HepG2 (cell line): ENCODE results near the gene NHLRC3. TPM values are rescaled to one million over a fixed set of nuclear protein-coding genes. Genes with fewer than 3 reads are reported as not detected.

Source experiments
- BORCS8-MEF2B ChIP-seq: sonication (generic); formaldehyde crosslinking; IDR thresholded peaks from 2 replicates; pipeline ENCODE4 v1.8.0; 2022; ENCODE audit warnings: mild to moderate bottlenecking, missing genetic modification reagents
- CHCHD3 ChIP-seq: sonication (generic); formaldehyde crosslinking; IDR thresholded peaks from 2 replicates; pipeline ENCODE4 v1.8.0; 2022; ENCODE audit warnings: mild to moderate bottlenecking, missing genetic modification reagents, moderate library complexity
- KDM4B ChIP-seq: sonication (generic); formaldehyde crosslinking; IDR thresholded peaks from 2 replicates; pipeline ENCODE4 v1.4.0; 2020; ENCODE audit warnings: missing genetic modification reagents
- MTF2 ChIP-seq: sonication (generic); formaldehyde crosslinking; IDR thresholded peaks from 2 replicates; pipeline ENCODE4 v1.5.0; 2020; ENCODE audit warnings: missing genetic modification reagents, borderline replicate concordance
- POLR2AphosphoS5 ChIP-seq: IDR thresholded peaks from 2 replicates; pipeline ENCODE4 v1.6.1; 2012; ENCODE audit warnings: low read depth, low read length
- PPARG ChIP-seq: conservative IDR thresholded peaks from 2 replicates; pipeline ENCODE4 v1.6.1; 2016; ENCODE audit warnings: missing biosample characterization, missing genetic modification reagents
- RNF2 ChIP-seq: fragments of 450-650 bp; conservative IDR thresholded peaks from 2 replicates; pipeline ENCODE4 v1.6.1; 2016; ENCODE audit warnings: low read depth
- SKIL ChIP-seq: sonication (generic); formaldehyde crosslinking; IDR thresholded peaks from 2 replicates; pipeline ENCODE4 v1.8.0; 2022; ENCODE audit warnings: missing genetic modification reagents, mild to moderate bottlenecking, moderate library complexity, borderline replicate concordance
- SMARCC2 ChIP-seq: fragments of 450-650 bp; IDR thresholded peaks from 2 replicates; pipeline ENCODE4 v1.6.1; 2017; ENCODE audit warnings: antibody characterized with exemption, mild to moderate bottlenecking
- SNAPC2 ChIP-seq: sonication (generic); formaldehyde crosslinking; IDR thresholded peaks from 2 replicates; pipeline ENCODE4 v1.8.1; 2022; ENCODE audit warnings: mild to moderate bottlenecking, missing genetic modification reagents
- TAF1 ChIP-seq: sonication (generic); formaldehyde crosslinking; IDR thresholded peaks from 2 replicates; pipeline ENCODE4 v1.4.0; 2020; ENCODE audit warnings: missing genetic modification reagents
- TBX2 ChIP-seq: sonication (generic); formaldehyde crosslinking; IDR thresholded peaks from 2 replicates; pipeline ENCODE4 v1.5.0; 2020; ENCODE audit warnings: missing genetic modification reagents, mild to moderate bottlenecking, borderline replicate concordance
- TCF7L2 ChIP-seq: IDR thresholded peaks from 2 replicates; pipeline ENCODE4 v1.6.1; 2011; ENCODE audit warnings: mild to moderate bottlenecking, low read depth, low read length, moderate library complexity
- TRIM24 ChIP-seq: sonication (generic); formaldehyde crosslinking; IDR thresholded peaks from 2 replicates; pipeline ENCODE4 v1.8.0; 2022; ENCODE audit warnings: mild to moderate bottlenecking, missing genetic modification reagents
- U2AF1 ChIP-seq: fragments of 200-400 bp; formaldehyde crosslinking; optimal IDR thresholded peaks from 2 replicates; pipeline ENCODE3; 2017; ENCODE audit warnings: mild to moderate bottlenecking, low read depth, low read length
- YY1 ChIP-seq: IDR thresholded peaks from 2 replicates; pipeline ENCODE4 v1.6.1; 2011; ENCODE audit warnings: low read length, low read depth, moderate library complexity, mild to moderate bottlenecking; ENCODE audit not compliant: insufficient read depth, insufficient replicate concordance
- ZC3H13 ChIP-seq: sonication (generic); formaldehyde crosslinking; IDR thresholded peaks from 2 replicates; pipeline ENCODE4 v1.8.1; 2023; ENCODE audit warnings: mild to moderate bottlenecking, missing genetic modification reagents, moderate library complexity
- ZKSCAN8 ChIP-seq: IDR thresholded peaks from 2 replicates; pipeline ENCODE4 v1.6.1; 2016; ENCODE audit warnings: borderline replicate concordance, missing genetic modification reagents, missing compliant biosample characterization
- ZNF124 ChIP-seq: sonication (generic); formaldehyde crosslinking; IDR thresholded peaks from 2 replicates; pipeline ENCODE4 v1.4.0; 2020; ENCODE audit warnings: missing genetic modification reagents
- ZNF143 ChIP-seq: sonication (generic); formaldehyde crosslinking; IDR thresholded peaks from 2 replicates; pipeline ENCODE4 v1.4.0; 2020; ENCODE audit warnings: missing genetic modification reagents
- ZNF430 ChIP-seq: sonication (generic); formaldehyde crosslinking; IDR thresholded peaks from 2 replicates; pipeline ENCODE4 v1.9.0; 2021; ENCODE audit warnings: mild to moderate bottlenecking, missing genetic modification reagents
- ZNF607 ChIP-seq: sonication (generic); formaldehyde crosslinking; IDR thresholded peaks from 2 replicates; pipeline ENCODE4 v1.5.1; 2020; ENCODE audit warnings: missing genetic modification reagents, mild to moderate bottlenecking, borderline replicate concordance
- ZNF746 ChIP-seq: sonication (generic); formaldehyde crosslinking; IDR thresholded peaks from 2 replicates; pipeline ENCODE4 v1.8.0; 2022; ENCODE audit warnings: mild to moderate bottlenecking, missing genetic modification reagents
- ZNF768 ChIP-seq: sonication (generic); formaldehyde crosslinking; IDR thresholded peaks from 2 replicates; pipeline ENCODE4 v1.4.0; 2020; ENCODE audit warnings: missing genetic modification reagents
- polyA plus RNA-seq, 8 experiments: library from polyadenylated mRNA; depleted of rRNA in 3 of 8; stranded (reverse) in 7 of 8; unstranded in 1 of 8; fragments of >200 nt; fragmentation: Illumina TruSeq in 4 of 8; extraction: Trizol in 4 of 8; gene quantifications; 2 replicates each; pipeline versions ENCODE4 v1.2.1 to v1.2.3, GENCODE V29; 2011 to 2016; ENCODE audit warnings: low read depth in 4 of 8, missing spikeins in 1 of 8, mixed read lengths in 1 of 8; ENCODE audit not compliant: insufficient read depth in 1 of 8
- total RNA-seq, 5 experiments: library from RNA; depleted of rRNA; stranded (reverse); fragments of >200 nt; fragmentation: Illumina TruSeq; extraction: Trizol; gene quantifications; 2 replicates each; pipeline ENCODE4 v1.2.3, GENCODE V29; 2016; ENCODE audit warnings: low read depth in 1 of 5
- TF ChIP-seq, protein P1 (sequence below): sonication (generic); formaldehyde crosslinking; IDR thresholded peaks from 2 replicates; pipeline ENCODE4 v1.5.0; 2020; ENCODE audit warnings: missing genetic modification reagents
- TF ChIP-seq, protein P2 (sequence below): sonication (generic); formaldehyde crosslinking; conservative IDR thresholded peaks from 2 replicates; pipeline ENCODE4 v1.8.0; 2022; ENCODE audit warnings: mild to moderate bottlenecking, moderate library complexity, missing genetic modification reagents
- TF ChIP-seq, protein P3 (sequence below): sonication (generic); formaldehyde crosslinking; IDR thresholded peaks from 2 replicates; pipeline ENCODE4 v1.5.0; 2020; ENCODE audit warnings: mild to moderate bottlenecking, low read depth, missing genetic modification reagents, borderline replicate concordance

The NHLRC3 gene
- total and polyA plus RNA-seq, 2 of the 13 experiments (the other 11 are each of a cell fraction or from before 2014, with no cell fraction given), result 19.9 to 29.8 TPM

- TF ChIP-seq SMARCC2, result no peak
- no peak for TF ChIP-seq U2AF1
- TF ChIP-seq SNAPC2, result 0 out of 2 replicates have a peak, but pooled peaks have one; percentile 48
- TF ChIP-seq PPARG (CRISPR knock-in tag), result no peak
- peak; percentile 71 for TF ChIP-seq TAF1 (CRISPR knock-in tag)
- no peak; the same call in 1 of the 2 replicates for TF ChIP-seq ZNF430 (CRISPR knock-in tag)
- TF ChIP-seq, protein P1, sequence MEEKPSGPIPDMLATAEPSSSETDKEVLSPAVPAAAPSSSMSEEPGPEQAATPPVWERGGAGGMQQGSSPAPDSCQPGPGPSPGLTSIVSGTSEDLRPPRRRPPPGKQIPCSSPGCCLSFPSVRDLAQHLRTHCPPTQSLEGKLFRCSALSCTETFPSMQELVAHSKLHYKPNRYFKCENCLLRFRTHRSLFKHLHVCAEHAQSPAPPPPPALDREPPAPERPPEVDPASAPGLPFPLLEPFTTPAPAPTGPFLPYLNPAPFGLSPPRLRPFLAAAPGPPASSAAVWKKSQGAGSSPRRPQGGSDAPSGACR (CRISPR knock-in tag), result no peak
- TF ChIP-seq POLR2AphosphoS5, result peak; percentile 36; the same call in 1 of the 2 replicates
- TF ChIP-seq ZNF607 (CRISPR knock-in tag), result peak; percentile 25; the same call in 1 of the 2 replicates
- TF ChIP-seq, protein P2, sequence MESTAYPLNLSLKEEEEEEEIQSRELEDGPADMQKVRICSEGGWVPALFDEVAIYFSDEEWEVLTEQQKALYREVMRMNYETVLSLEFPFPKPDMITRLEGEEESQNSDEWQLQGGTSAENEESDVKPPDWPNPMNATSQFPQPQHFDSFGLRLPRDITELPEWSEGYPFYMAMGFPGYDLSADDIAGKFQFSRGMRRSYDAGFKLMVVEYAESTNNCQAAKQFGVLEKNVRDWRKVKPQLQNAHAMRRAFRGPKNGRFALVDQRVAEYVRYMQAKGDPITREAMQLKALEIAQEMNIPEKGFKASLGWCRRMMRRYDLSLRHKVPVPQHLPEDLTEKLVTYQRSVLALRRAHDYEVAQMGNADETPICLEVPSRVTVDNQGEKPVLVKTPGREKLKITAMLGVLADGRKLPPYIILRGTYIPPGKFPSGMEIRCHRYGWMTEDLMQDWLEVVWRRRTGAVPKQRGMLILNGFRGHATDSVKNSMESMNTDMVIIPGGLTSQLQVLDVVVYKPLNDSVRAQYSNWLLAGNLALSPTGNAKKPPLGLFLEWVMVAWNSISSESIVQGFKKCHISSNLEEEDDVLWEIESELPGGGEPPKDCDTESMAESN (CRISPR knock-in tag), result peak; percentile 77; the same call in 1 of the 2 replicates
- TF ChIP-seq MTF2, result no peak
- peak; percentile 58; the same call in 1 of the 2 replicates for TF ChIP-seq BORCS8-MEF2B (CRISPR knock-in tag)
- no peak for TF ChIP-seq KDM4B (CRISPR knock-in tag)
- TF ChIP-seq ZNF768, result peak; percentile 45
- 0 out of 2 replicates have a peak, but pooled peaks have one; percentile 22 for TF ChIP-seq ZNF124 (CRISPR knock-in tag)
- peak; percentile 90 for TF ChIP-seq RNF2
- TF ChIP-seq ZNF746, result no peak
- TF ChIP-seq TRIM24, result no peak
- TF ChIP-seq YY1, result no peak
- peak; percentile 22; the same call in 1 of the 2 replicates for TF ChIP-seq ZNF143 (CRISPR knock-in tag)
- no peak for TF ChIP-seq SKIL (CRISPR knock-in tag)
- TF ChIP-seq TBX2 (CRISPR knock-in tag), result peak; percentile 14
- TF ChIP-seq CHCHD3 (CRISPR knock-in tag), result no peak
- TF ChIP-seq ZC3H13 (CRISPR knock-in tag), result no peak
- TF ChIP-seq ZKSCAN8 (CRISPR knock-in tag), result no peak
- TF ChIP-seq, protein P3, sequence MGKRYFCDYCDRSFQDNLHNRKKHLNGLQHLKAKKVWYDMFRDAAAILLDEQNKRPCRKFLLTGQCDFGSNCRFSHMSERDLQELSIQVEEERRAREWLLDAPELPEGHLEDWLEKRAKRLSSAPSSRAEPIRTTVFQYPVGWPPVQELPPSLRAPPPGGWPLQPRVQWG (CRISPR knock-in tag), result no peak
- TF ChIP-seq TCF7L2, result no peak
These were observed at the start of gene NHLRC3, which contains the start of gene PROSER1 (continued) for GRCh38 chr13:39037880-39038568.
